OCI-LY7 (cell line): Measurements from ENCODE around the gene TBC1D5.

ENCODE experiments used
- EZH2phosphoT487 ChIP-seq: fragments of 200-600 bp; sonication (generic); IDR thresholded peaks from 2 replicates; pipeline ENCODE4 v1.6.1; 2018; ENCODE audit warnings: low read depth, borderline replicate concordance, mild to moderate bottlenecking, mixed run types, antibody characterized with exemption, low read length, moderate library complexity, mixed read lengths
- TF ChIP-seq, protein P1 (sequence below): fragments of 200-600 bp; sonication (generic); conservative IDR thresholded peaks from 2 replicates; pipeline ENCODE4 v1.5.1; 2014; ENCODE audit warnings: mild to moderate bottlenecking, antibody characterized with exemption, low read length, moderate library complexity, mixed read lengths

DNA sequence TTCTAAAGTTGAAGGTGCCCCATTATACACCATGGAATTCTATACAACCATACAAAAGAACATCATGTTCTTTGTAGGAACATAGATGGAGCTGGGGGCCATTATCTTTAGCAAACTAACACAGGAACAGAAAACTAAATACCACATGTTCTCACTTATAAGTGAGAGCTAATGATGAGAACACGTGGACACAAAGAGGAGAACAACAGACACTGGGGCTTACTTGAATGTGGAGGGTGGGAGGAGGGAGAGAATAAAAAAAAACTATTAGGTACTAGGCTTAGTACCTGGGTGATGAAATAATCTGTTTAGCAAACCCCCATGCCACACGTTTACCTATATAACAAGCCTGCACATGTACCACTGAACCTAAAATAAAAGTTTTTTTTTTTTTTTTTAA is 515.0 kb downstream of the TBC1D5 start:
- TF ChIP-seq, protein P1, sequence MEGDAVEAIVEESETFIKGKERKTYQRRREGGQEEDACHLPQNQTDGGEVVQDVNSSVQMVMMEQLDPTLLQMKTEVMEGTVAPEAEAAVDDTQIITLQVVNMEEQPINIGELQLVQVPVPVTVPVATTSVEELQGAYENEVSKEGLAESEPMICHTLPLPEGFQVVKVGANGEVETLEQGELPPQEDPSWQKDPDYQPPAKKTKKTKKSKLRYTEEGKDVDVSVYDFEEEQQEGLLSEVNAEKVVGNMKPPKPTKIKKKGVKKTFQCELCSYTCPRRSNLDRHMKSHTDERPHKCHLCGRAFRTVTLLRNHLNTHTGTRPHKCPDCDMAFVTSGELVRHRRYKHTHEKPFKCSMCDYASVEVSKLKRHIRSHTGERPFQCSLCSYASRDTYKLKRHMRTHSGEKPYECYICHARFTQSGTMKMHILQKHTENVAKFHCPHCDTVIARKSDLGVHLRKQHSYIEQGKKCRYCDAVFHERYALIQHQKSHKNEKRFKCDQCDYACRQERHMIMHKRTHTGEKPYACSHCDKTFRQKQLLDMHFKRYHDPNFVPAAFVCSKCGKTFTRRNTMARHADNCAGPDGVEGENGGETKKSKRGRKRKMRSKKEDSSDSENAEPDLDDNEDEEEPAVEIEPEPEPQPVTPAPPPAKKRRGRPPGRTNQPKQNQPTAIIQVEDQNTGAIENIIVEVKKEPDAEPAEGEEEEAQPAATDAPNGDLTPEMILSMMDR: no peak
- TF ChIP-seq EZH2phosphoT487: no peak
